HG03442 (cell line): ENCODE results near the gene PTH1R.

Source experiments
- ATAC-seq: cut with Tn5 transposase; IDR thresholded peaks from one replicate; pipeline ENCODE4 v1.9.1; 2021; ENCODE audit warnings: mild to moderate bottlenecking, moderate library complexity; ENCODE audit not compliant: unreplicated experiment

Gene PTH1R

GRCh38 chr3:46849686-46850467, 27.6 kb upstream of the PTH1R start:
- ATAC-seq = no peak

GRCh38 chr3:46850468-46850779, 27.1 kb upstream of the PTH1R start:
- no peak for ATAC-seq

- ATAC-seq = no peak
Observed at GRCh38 chr3:46851364-46852333, 25.9 kb upstream of the PTH1R start.

- no peak for ATAC-seq
Observed at GRCh38 chr3:46852334-46852720, 25.2 kb upstream of the PTH1R start.

- ATAC-seq = no peak
Observed at GRCh38 chr3:46852839-46853355, 24.6 kb upstream of the PTH1R start.

- no peak for ATAC-seq
Observed at GRCh38 chr3:46853441-46854415, 23.8 kb upstream of the PTH1R start.

- ATAC-seq = no peak
Observed at GRCh38 chr3:46854555-46854991, 22.9 kb upstream of the PTH1R start.

- no peak for ATAC-seq
Observed at GRCh38 chr3:46856576-46857471, 20.7 kb upstream of the PTH1R start.

GRCh38 chr3:46857485-46858341, 19.8 kb upstream of the PTH1R start:
- no peak for ATAC-seq

- no peak for ATAC-seq
Observed at GRCh38 chr3:46858456-46858855, 19.1 kb upstream of the PTH1R start.

GRCh38 chr3:46859001-46859710, 18.4 kb upstream of the PTH1R start:
- ATAC-seq = no peak

GRCh38 chr3:46860017-46860809, 17.3 kb upstream of the PTH1R start:
- no peak for ATAC-seq

- no peak for ATAC-seq
Observed at GRCh38 chr3:46860810-46861604, 16.5 kb upstream of the PTH1R start.

- ATAC-seq = no peak
Observed at GRCh38 chr3:46861605-46862368, 15.7 kb upstream of the PTH1R start.

- ATAC-seq = no peak
Observed at GRCh38 chr3:46862369-46863025, 15.0 kb upstream of the PTH1R start.
